Epithelial cell of proximal tubule (primary cell): ENCODE measurements around the gene ANKS1A. TPM values are rescaled to one million over a fixed set of nuclear protein-coding genes. Genes with fewer than 3 reads are reported as not detected.
A peak's percentile ranks its signal among the peaks of the same experiment; 100 is the strongest.

Experiments used
- DNase-seq: peaks from one replicate; pipeline ENCODE4 v3.0.0-alpha.2; 2011; ENCODE audit warnings: low read depth
- H3K4me3 ChIP-seq: 2 replicates; pipeline ENCODE4 v1.5.1; 2011; ENCODE audit warnings: low read depth, mild to moderate bottlenecking, low read length
- total RNA-seq: library from RNA; depleted of rRNA; stranded (reverse); fragments of >200 nt; gene quantifications from 2 replicates; pipeline ENCODE4 v1.2.3, GENCODE V29; 2015
- TF ChIP-seq, protein P1 (sequence below): conservative IDR thresholded peaks from 2 replicates; pipeline ENCODE4 v1.5.1; 2012; ENCODE audit warnings: low read depth, mild to moderate bottlenecking, low read length

ANKS1A gene
- total RNA-seq, 1 donor from 2014 or later = 17.4 TPM

DNA sequence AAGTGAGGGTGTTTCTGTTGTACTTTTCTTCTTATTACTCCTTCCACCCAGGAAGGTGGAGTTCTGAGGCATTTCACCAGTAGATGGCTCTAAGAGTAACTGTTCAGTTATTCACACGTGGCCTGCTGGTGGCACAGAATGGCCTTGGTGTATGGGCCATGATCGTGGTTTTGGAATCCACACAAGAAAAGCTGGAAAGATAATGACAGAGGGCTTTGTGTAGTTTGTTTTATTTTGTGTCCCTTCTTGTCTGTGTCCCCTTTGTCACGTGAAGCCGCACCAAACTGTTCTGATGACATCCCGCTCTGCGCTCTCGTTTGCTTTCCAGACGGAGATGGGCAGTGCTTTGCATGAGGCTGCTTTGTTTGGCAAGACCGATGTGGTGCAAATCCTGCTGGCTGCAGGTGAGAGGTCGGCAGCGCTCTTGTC lies 93.4 kb downstream of the ANKS1A start:
- H3K4me3 ChIP-seq = no peak overlapping the region
- TF ChIP-seq, protein P1, sequence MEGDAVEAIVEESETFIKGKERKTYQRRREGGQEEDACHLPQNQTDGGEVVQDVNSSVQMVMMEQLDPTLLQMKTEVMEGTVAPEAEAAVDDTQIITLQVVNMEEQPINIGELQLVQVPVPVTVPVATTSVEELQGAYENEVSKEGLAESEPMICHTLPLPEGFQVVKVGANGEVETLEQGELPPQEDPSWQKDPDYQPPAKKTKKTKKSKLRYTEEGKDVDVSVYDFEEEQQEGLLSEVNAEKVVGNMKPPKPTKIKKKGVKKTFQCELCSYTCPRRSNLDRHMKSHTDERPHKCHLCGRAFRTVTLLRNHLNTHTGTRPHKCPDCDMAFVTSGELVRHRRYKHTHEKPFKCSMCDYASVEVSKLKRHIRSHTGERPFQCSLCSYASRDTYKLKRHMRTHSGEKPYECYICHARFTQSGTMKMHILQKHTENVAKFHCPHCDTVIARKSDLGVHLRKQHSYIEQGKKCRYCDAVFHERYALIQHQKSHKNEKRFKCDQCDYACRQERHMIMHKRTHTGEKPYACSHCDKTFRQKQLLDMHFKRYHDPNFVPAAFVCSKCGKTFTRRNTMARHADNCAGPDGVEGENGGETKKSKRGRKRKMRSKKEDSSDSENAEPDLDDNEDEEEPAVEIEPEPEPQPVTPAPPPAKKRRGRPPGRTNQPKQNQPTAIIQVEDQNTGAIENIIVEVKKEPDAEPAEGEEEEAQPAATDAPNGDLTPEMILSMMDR = peak; percentile 55
- no peak for DNase-seq

DNA sequence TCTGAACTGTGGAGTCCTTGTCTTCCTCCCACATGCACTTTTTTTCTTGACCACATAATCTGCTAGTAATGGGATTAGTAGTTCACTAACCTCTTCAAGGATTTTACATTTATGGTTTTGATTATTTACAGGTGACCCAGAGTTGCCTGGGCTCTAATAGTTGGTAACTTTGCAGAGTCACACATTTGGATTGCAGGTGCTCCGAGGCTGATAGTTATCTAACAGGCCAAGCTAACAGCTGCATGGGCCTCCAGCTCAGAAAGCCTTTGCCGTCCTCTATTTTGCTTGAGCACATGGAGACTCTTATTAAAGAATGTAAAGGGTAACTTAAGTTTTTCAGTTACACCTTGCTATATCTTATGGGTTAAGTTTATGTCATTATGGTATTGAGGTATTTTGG lies 95.4 kb downstream of the ANKS1A start:
- TF ChIP-seq, protein P1 = no peak
- DNase-seq = no peak
- H3K4me3 ChIP-seq = no peak overlapping the region

DNA sequence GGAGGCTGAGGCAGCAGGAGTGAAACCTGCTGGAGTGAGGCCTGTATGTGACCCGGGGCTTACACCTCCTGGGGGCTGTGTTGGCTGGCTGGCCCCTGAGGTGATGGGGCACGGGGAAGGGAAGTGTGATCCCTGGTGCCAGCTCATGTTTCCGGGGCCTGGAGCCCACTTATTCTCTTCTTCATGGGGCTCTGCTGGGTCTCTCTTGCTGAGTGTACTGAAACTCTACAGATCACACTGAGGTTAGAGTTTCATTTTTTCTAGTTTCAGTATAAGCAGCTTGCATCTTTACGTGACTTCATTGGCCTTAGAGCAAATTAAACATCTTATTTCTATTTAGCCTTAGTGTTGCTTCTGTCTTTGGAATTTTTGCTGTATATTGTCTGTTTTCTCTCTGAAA lies 96.2 kb downstream of the ANKS1A start:
- no peak overlapping the region for H3K4me3 ChIP-seq
- TF ChIP-seq, protein P1 = no peak
- no peak for DNase-seq

DNA sequence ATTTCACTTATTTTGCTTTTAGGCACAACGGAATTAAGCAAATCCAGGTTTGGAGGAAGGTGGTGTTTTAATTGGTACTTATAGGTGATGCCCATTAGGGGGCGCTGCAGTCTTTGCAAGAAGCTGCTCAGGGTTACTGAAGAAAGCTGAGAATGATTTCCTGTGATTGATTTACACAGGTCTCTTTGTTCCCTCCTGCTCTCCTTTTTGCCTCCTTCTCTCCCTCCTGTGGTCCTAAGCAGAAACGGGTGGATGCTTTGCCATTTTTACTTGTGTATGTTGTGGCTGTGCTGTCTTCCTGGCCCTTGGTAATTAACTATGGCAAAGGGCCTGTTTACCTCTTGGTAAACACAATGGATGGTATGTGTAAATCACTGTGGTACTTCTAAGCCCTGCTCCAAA lies 97.8 kb downstream of the ANKS1A start:
- TF ChIP-seq, protein P1 = peak; percentile 85
- peak; percentile 29 for DNase-seq
- H3K4me3 ChIP-seq = no peak overlapping the region

DNA sequence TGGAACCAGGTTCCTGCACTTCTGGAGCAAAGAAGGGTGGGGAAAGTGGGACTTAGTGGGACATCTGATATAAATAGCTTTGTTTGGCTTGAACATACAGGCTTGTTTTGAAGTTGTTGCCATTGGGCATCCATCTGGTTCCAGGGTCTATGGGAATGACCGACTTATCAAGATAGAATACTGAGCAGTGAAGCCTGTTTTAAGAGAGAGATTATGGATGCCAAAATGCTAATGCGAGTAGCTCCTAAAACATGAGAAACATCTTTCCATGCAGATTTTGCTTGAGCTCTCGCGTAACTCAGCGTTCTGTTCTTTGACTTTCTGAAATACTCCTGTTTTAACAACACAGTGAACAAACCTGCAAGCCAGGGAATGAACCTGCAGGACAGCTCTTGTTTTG lies 98.5 kb downstream of the ANKS1A start:
- no peak for DNase-seq
- no peak overlapping the region for H3K4me3 ChIP-seq
- TF ChIP-seq, protein P1 = no peak

DNA sequence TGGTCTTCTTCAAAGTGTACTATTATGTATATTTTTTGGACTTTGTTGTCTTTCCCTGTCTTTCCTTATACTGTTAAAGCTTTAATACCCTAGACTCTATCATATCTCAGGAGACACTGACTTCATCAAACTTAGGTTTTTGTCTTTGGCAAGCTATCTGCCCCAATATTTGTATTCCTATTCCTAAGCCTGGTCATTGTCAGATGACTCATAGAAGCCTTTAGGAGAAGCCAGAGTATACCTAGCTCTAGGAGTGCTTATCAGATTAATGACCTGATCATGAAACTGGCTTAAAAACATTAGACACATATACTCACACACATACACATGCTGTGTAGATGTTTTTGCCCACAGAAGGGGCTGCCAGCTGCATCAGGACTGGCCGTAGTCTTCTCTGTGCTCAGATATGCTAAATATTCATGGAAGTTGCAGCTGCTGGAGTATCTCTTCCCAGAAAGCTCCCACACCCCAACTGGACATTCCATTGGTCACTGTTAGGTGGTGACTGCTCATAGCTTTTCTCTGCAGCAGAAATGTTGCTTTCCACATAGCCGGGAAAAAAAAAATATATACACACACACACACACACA lies 102.0 kb downstream of the ANKS1A start:
- no peak for DNase-seq
- TF ChIP-seq, protein P1 = no peak
- no peak overlapping the region for H3K4me3 ChIP-seq

DNA sequence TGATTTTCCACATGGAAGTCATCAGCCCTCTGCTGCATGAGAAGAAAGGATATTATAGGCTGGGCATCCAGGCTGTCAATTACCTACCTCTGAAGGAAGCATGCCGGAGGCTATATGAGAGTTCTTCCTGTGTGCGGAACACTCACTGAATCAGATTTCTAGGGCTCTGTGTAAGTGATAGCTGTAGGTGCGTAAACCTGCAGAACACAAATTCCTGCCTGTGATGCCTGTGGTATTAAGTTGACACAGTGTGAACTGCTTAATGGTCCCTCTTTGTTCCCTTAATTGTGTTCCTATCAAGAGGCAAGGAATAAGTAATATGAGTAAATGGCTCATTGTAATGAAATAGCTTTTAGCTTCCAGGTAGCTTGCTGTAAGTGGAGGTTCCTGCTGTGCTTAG lies 103.3 kb downstream of the ANKS1A start:
- TF ChIP-seq, protein P1 = no peak
- DNase-seq = no peak
- H3K4me3 ChIP-seq = no peak overlapping the region
